COLO668 (cell line): ENCODE results near the gene TRABD2B.

Source experiments
- DNase-seq: peaks from one replicate; lab custom pipeline; 2025; ENCODE audit not compliant: unreplicated experiment; lab: John Stamatoyannopoulos, UW

The TRABD2B gene

GRCh38 chr1:47742890-47743760 is 254.1 kb downstream of the TRABD2B start:
- no peak for DNase-seq

GRCh38 chr1:47738560-47739182 is 258.5 kb downstream of the TRABD2B start:
- peak; percentile 66 for DNase-seq

DNA sequence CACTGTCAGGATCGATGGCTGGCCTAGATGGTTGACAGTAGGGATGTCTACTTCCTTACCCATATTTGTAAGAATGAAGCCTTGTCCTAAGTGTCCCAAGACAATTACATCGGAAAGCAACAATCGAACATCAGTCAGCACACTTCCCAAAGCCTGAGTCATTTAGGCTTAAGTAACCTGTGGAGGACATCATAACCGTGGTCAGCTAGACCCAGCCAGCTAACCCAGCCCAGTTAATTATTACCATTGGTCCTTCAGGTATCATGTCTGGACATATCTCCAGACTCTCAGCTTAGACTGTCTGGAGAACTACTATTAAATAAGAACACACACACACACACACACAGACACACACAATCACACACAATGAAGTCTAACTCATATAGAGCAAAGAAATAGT is 264.7 kb downstream of the TRABD2B start:
- no peak for DNase-seq

- no peak for DNase-seq
Measured at GRCh38 chr1:47731730-47732129, 265.5 kb downstream of the TRABD2B start.

- DNase-seq: no peak
Measured at GRCh38 chr1:47729685-47730084, 267.5 kb downstream of the TRABD2B start.

- DNase-seq: no peak
Measured at GRCh38 chr1:47727697-47728085, 269.5 kb downstream of the TRABD2B start.

DNA sequence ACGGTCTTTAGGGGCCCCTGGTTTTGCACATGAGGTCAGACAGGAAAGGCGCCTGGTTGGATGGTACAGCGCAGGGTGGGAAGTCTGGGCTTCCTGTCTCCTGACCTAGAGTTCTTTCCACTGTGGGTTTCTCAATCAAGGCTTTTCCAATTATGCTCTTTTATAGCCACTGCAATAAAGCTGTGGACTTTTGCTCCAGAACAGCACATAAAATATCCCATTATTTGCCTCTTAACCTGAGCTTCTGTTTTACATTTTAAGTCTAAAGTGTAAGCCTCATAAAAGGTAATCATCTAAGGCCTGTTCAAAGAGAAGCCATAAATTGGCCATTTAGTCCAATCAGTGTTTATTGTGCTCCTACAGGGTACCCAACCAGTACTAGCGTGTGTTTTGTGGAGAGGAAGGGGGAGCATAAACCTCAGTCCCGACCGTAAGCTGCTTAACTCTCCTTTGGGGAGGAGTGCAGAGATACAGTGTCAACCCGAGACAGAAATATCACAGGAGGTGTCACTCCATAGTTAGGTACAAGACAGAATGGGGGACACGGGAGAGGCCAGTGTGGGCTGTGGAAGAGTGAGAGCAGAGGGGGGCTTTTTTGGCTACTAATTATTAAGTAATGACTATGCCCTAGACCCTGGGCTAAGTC is 270.0 kb downstream of the TRABD2B start:
- no peak for DNase-seq

GRCh38 chr1:47725992-47726855 is 271.0 kb downstream of the TRABD2B start:
- peak; percentile 89 for DNase-seq

DNA sequence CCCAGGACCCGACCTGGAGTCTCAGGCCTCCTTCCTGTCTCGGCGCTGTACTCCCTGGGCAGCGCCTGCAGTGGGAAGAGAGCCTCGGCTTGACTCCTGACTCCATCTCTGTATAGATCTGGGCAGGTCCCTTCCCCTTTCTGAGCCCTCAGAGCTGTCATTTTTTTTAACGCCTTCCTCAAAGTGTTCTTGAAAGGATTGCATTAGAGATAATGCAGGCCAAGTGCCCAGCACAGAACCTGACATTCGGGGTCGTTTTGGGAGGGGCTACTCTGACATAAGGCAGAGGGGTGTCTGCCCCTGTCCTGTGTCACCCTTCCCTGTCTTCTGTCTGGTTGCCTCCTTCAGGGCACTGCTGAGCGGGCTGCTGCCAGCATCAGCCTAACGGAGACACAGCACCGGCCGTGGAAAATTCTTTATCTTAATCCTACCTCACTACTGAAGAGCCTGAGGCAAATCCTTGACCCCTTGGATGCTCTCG is 271.6 kb downstream of the TRABD2B start:
- DNase-seq: no peak

- DNase-seq: peak; percentile 73
Measured at GRCh38 chr1:47725000-47725473, 272.1 kb downstream of the TRABD2B start.

- DNase-seq: no peak
Measured at GRCh38 chr1:47724432-47724999, 272.7 kb downstream of the TRABD2B start.

- DNase-seq: no peak
Measured at GRCh38 chr1:47722909-47723580, 274.1 kb downstream of the TRABD2B start.

- DNase-seq: no peak
Measured at GRCh38 chr1:47722101-47722500, 275.1 kb downstream of the TRABD2B start.

DNA sequence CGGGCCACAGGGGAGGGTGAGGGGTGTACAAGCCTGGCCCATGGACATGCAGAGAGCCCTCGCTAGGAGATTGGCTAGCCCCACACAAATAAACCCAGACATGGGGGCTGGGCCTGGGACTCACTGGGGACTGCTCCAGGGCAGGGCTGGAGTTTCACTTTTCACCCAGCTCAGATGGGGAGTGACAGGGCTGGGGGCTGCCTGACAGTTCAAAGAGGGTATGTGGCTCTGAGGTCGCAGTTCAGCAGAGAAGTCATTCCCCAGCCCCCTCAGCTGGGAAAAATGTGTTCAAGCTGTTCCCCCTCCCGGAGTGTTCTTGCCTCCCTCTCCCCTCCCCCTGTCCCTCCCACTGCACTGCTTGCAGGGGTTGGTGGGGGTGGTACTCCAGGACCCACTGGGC is 277.1 kb downstream of the TRABD2B start:
- no peak for DNase-seq

DNA sequence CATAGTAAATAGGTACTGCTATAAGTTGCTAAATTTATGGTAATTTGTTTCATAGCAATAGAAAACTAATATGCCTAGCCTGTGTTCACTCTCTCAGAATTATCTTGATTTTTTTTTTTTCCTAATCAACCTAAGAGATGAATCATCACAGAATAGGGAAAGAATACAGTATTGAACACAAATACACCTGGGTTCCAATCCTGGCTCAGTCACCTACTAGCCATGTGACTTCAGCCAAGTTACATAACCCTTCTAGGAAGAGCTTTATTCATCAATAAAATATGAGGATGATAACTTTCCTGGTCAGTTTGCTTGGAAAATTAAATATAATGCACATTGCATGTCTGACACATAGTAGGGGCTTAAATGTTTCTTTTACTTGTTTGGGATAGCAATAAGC is 279.8 kb downstream of the TRABD2B start:
- no peak for DNase-seq

GRCh38 chr1:47713975-47714767 is 283.0 kb downstream of the TRABD2B start:
- no peak for DNase-seq

GRCh38 chr1:47713333-47713953 is 283.7 kb downstream of the TRABD2B start:
- DNase-seq: no peak

DNA sequence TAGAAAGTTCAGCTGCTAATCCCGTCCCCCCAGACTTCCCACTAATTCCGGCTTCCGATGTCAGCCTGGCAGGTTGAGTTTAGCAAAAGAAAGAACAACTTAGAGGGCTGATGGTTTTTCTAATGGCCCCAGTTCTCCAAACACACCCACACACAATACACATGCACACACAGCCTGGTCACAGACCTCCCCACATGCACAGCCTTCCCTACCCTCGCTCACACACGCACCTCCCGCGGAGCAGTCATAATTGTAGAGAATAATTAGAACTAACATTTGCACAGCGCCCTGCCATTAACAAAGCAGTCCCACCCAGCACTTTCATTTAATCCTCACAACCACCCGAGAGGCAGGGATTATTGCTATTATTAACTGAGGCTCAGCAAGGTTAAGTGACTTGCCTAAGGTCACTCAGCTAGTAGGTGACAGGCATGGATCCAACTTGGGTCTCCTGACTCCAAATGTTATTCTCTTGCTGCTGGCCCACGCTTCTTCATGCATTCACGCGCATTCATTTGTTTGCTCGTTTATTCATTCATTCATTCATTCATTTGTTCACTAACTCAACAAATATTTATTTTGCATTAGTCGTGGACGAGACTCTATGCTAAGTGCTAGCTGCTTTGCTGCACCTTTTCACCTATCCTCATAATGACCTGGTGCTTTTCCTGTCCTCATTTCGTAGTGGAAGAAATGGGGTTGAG is 284.4 kb downstream of the TRABD2B start:
- DNase-seq: no peak
